IMR-90 (cell line): ENCODE data around the gene EMX1. TPM values are rescaled to one million over a fixed set of nuclear protein-coding genes. Genes with fewer than 3 reads are reported as not detected.

Source experiments
- ATAC-seq: fragments of 200-7000 bp; cut with Tn5 transposase; 2 replicates; pipeline ENCODE4 v1.9.1; 2020; ENCODE audit warnings: low read depth, mild to moderate bottlenecking, moderate library complexity
- BruUV-seq: library from RNA; stranded (reverse); fragments of 400-500 nt; replicated peaks from 2 replicates; lab custom pipeline; 2021; lab: Mats Ljungman, UMichigan
- CTCF ChIA-PET: fragments of 300-600 bp; formaldehyde crosslinking; extraction: SDS; loops from one replicate; lab custom pipeline; 2021; ENCODE audit warnings: antibody characterized with exemption; lab: Yijun Ruan, JAX
- POLR2A ChIA-PET: fragments of 300-600 bp; sonication (Branson Sonifier 250); formaldehyde crosslinking; loops from one replicate; lab custom pipeline; 2022; ENCODE audit warnings: antibody characterized with exemption; ENCODE audit not compliant: unreplicated experiment; lab: Charles Lee
- DNase-seq: peaks from one replicate; pipeline ENCODE4 v3.0.0; 2013
- H2AFZ ChIP-seq: replicated peaks from 2 replicates; pipeline ENCODE3; 2013; ENCODE audit warnings: low read length, mild to moderate bottlenecking; ENCODE audit not compliant: poor library complexity
- H2AK5ac ChIP-seq: 2 replicates; pipeline ENCODE4 v1.6.1; 2013; ENCODE audit warnings: low read depth, low read length, inconsistent platforms
- H2AK9ac ChIP-seq: replicated peaks from 2 replicates; pipeline ENCODE3; 2013; ENCODE audit warnings: mild to moderate bottlenecking, low read depth, low read length, moderate library complexity; ENCODE audit not compliant: poor library complexity
- H2BK120ac ChIP-seq: 2 replicates; pipeline ENCODE4 v1.6.1; 2013; ENCODE audit warnings: low read depth, low read length, inconsistent platforms
- H2BK15ac ChIP-seq: 3 replicates; pipeline ENCODE4 v1.6.1; 2013; ENCODE audit warnings: low read depth, low read length, inconsistent platforms
- H2BK20ac ChIP-seq: 2 replicates; pipeline ENCODE4 v1.6.1; 2013; ENCODE audit warnings: low read depth, mild to moderate bottlenecking, inconsistent platforms, low read length, moderate library complexity
- H2BK5ac ChIP-seq: 2 replicates; pipeline ENCODE4 v1.6.1; 2013; ENCODE audit warnings: mild to moderate bottlenecking, low read depth, low read length, inconsistent platforms; ENCODE audit not compliant: poor library complexity, severe bottlenecking
- H3K14ac ChIP-seq: replicated peaks from 2 replicates; pipeline ENCODE4 v1.6.1; 2013; ENCODE audit warnings: low read depth, low read length, inconsistent platforms
- H3K18ac ChIP-seq: 2 replicates; pipeline ENCODE4 v1.6.1; 2013; ENCODE audit warnings: low read depth, low read length, control low read depth
- H3K23ac ChIP-seq: 2 replicates; pipeline ENCODE4 v1.6.1; 2013; ENCODE audit warnings: low read depth, low read length, inconsistent platforms
- H3K27ac ChIP-seq: 2 replicates; pipeline ENCODE4 v1.5.1; 2013; ENCODE audit warnings: mild to moderate bottlenecking, control low read depth, low read length; ENCODE audit not compliant: insufficient read depth
- H3K27me3 ChIP-seq: 2 replicates; pipeline ENCODE4 v1.6.1; 2013; ENCODE audit warnings: low read length; ENCODE audit not compliant: control insufficient read depth, insufficient read depth
- H3K36me3 ChIP-seq: 2 replicates; pipeline ENCODE4 v1.6.1; 2013; ENCODE audit warnings: low read length, mixed read lengths; ENCODE audit not compliant: control insufficient read depth, insufficient read depth
- H3K4ac ChIP-seq: 2 replicates; pipeline ENCODE4 v1.6.1; 2013; ENCODE audit warnings: low read depth, low read length, inconsistent platforms
- H3K4me1 ChIP-seq: 2 replicates; pipeline ENCODE4 v1.6.1; 2013; ENCODE audit warnings: low read length, mixed read lengths; ENCODE audit not compliant: control insufficient read depth, insufficient read depth
- H3K4me2 ChIP-seq: 2 replicates; pipeline ENCODE4 v1.6.1; 2013; ENCODE audit warnings: low read depth, mild to moderate bottlenecking, control low read depth, low read length, moderate library complexity
- H3K4me3 ChIP-seq: 2 replicates; pipeline ENCODE4 v1.5.1; 2013; ENCODE audit warnings: low read depth, mild to moderate bottlenecking, control low read depth, low read length, moderate library complexity; ENCODE audit not compliant: insufficient read depth
- H3K56ac ChIP-seq: 2 replicates; pipeline ENCODE4 v1.6.1; 2013; ENCODE audit warnings: low read length, inconsistent platforms; ENCODE audit not compliant: insufficient read depth; ENCODE audit errors: extremely low read depth
- H3K79me1 ChIP-seq, 2 experiments: 2 replicates each; pipeline ENCODE4 v1.6.1; 2013; ENCODE audit warnings: low read length in 2 of 2, inconsistent platforms in 1 of 2, low read depth in 1 of 2
- H3K9ac ChIP-seq: 2 replicates; pipeline ENCODE4 v1.6.1; 2013; ENCODE audit warnings: low read depth, low read length, control low read depth
- H3K9me1 ChIP-seq: 2 replicates; pipeline ENCODE4 v1.6.1; 2013; ENCODE audit warnings: low read length, inconsistent platforms; ENCODE audit not compliant: insufficient read depth
- H3K9me3 ChIP-seq: 2 replicates; pipeline ENCODE4 v1.6.1; 2013; ENCODE audit warnings: low read length; ENCODE audit not compliant: control insufficient read depth, insufficient read depth
- H4K20me1 ChIP-seq: 2 replicates; pipeline ENCODE4 v1.6.1; 2013; ENCODE audit warnings: low read length, inconsistent platforms; ENCODE audit not compliant: insufficient read depth
- H4K5ac ChIP-seq: 2 replicates; pipeline ENCODE4 v1.6.1; 2013; ENCODE audit warnings: mild to moderate bottlenecking, low read depth, low read length, control low read depth
- H4K8ac ChIP-seq, 2 experiments: 2 replicates each; pipeline ENCODE4 v1.6.1; 2013; ENCODE audit warnings: low read depth in 2 of 2, low read length in 2 of 2, control low read depth in 1 of 2, inconsistent platforms in 1 of 2
- H4K91ac ChIP-seq: 2 replicates; pipeline ENCODE4 v1.6.1; 2013; ENCODE audit warnings: low read depth, low read length, inconsistent platforms; ENCODE audit not compliant: insufficient read depth
- MAFK ChIP-seq: IDR thresholded peaks from 2 replicates; pipeline ENCODE4 v1.6.1; 2012; ENCODE audit warnings: low read depth, low read length, improper control_type of control experiment
- POLR2A ChIP-seq: IDR thresholded peaks from 2 replicates; pipeline ENCODE4 v1.6.1; 2012; ENCODE audit warnings: mild to moderate bottlenecking, low read depth, low read length
- RFX5 ChIP-seq: IDR thresholded peaks from 2 replicates; pipeline ENCODE4 v1.8.0; 2012; ENCODE audit warnings: low read depth, mild to moderate bottlenecking, low read length, moderate library complexity
- SMC3 ChIP-seq: fragments of 150-350 bp; IDR thresholded peaks from 2 replicates; pipeline ENCODE4 v1.6.1; 2016; ENCODE audit warnings: low read depth, mild to moderate bottlenecking, antibody characterized with exemption, low read length, moderate library complexity
- WGBS, 2 experiments: methylation state at CpG; one replicate each; pipeline versions ENCODE4 v1.1.5 to v1.1.7; 2013; ENCODE audit warnings: missing lambda C conversion rate in 2 of 2; ENCODE audit not compliant: insufficient read length in 1 of 2; ENCODE audit errors: extremely low coverage in 2 of 2; 5-methylcytosine and 5-hydroxymethylcytosine counted together
- dilution Hi-C: fragments of 300-500 bp; cut with HindIII; formaldehyde crosslinking; loops from one replicate; pipeline ENCODE4 v1.14.3; 2018; ENCODE audit warnings: low sequenced_read_pairs; ENCODE audit not compliant: unreplicated experiment
- in situ Hi-C: fragments of 300-500 bp; cut with MboI; formaldehyde crosslinking; loops from 3 replicates; pipeline ENCODE4 v1.14.3; 2019; ENCODE audit warnings: low sequenced_read_pairs, inconsistent platforms, mixed read lengths
- intact Hi-C: fragments of 100-400 bp; cut with micrococcal nuclease; formaldehyde crosslinking; loops from 2 replicates; pipeline ENCODE4 v1.10.0; 2022
- polyA plus RNA-seq, 3 experiments: library from polyadenylated mRNA; depleted of rRNA; stranded (reverse); fragments of >200 nt; gene quantifications; 2 replicates each; pipeline ENCODE4 v1.2.3, GENCODE V29; 2012; ENCODE audit warnings: low replicate concordance in 1 of 3
- total RNA-seq: library from RNA; depleted of rRNA; stranded (reverse); fragments of >200 nt; gene quantifications from 2 replicates; pipeline ENCODE4 v1.2.3, GENCODE V29; 2012
- TF ChIP-seq, protein P1 (sequence below): fragments of 150-350 bp; IDR thresholded peaks from 2 replicates; pipeline ENCODE4 v1.6.1; 2017; ENCODE audit warnings: mild to moderate bottlenecking, antibody characterized with exemption, low read length, low read depth

EMX1 gene
- total and polyA plus RNA-seq, 2 of the 4 experiments (the other 2 are of a cell fraction): not detected

DNA sequence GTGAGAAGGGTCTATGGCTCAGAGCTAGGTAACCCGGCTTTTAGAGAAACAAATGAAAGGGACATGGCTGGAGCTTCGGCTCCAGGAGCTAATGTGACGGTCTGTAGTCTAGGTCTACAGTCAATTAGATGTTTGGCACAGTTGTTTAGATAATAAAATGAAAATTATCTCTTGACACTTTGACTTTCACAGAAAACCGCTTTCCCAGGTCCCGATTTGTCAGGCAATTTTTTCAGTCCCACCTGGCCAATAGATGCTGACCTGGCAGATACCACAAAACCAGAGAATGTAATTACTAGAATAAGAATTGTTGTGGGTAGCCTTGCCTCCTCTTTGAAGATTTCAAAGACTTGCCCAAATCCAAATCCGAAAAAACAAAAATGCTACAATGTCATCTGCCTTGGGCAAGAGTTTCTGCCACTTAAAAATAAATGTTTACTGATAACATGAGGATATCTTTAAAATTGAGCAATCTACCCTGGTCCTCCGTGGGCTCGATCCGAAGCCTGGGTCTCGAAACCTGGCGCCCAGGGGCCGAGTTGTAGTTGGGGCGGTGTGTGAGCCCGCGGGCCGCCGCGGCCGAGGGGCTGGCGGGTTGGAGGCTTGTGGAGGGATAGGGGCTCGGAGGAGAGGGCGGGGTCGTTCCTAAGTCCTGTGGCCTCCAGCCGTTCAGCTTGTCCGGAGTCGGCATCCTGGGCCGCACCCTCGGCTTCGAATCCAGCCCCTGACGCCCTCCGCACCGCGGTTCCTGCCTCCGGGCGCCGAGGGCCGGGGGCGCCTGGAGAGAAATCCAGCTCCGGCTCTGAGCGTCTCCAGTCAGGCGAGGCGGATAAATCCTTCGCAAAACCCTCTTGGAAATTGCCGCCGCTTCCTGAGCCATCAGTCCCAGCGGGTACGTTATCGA is 2.3 kb downstream of the EMX1 start:
- Histone ChIP-seq H3K56ac (no peak overlapping the region), H4K8ac (no peak overlapping the region), H2BK120ac (no peak overlapping the region), H3K4me1 (peaks cover 2% of the 10 kb centered on the region; the same call in 1 of the 2 replicates), H3K9me3 (peaks cover 32% of the 10 kb centered on the region), H3K27ac (no peak overlapping the region), H3K79me1 (no peaks in the 10 kb centered on the region), H4K91ac (no peak overlapping the region), H4K5ac (no peak overlapping the region), H2AK9ac (no peak overlapping the region), H4K20me1 (peaks cover 43% of the 10 kb centered on the region), H2AFZ (no peak overlapping the region), H2BK15ac (no peak overlapping the region), H3K4me3 (no peak overlapping the region), H2BK20ac (no peak overlapping the region), H3K9ac (no peak overlapping the region), H3K23ac (no peak overlapping the region; the same call in none of the 2 replicates), H2BK5ac (no peak overlapping the region), H3K4me2 (peak overlapping the region; percentile 59), H3K18ac (no peak overlapping the region), H3K27me3 (peaks cover 99% of the 10 kb centered on the region), H3K14ac (no peak overlapping the region), H3K9me1 (no peaks in the 10 kb centered on the region), H3K36me3 (no peaks in the 10 kb centered on the region), H2AK5ac (no peak overlapping the region), H3K4ac (no peak overlapping the region)
- DNase-seq (no peak), ATAC-seq (no peak; the same call in 1 of the 2 replicates)
- CTCF ChIA-PET: interaction anchor here (0.6 kb wide), 1 partner anchor 50 kb away, joined by 3 read pairs; no protein-coding TSS in a partner anchor
- no TSS peak for BruUV-seq
- dilution Hi-C loops (no loop called here), in situ Hi-C loops (no loop called here), intact Hi-C loops (no loop called here)
- POLR2A ChIA-PET: no interaction called here
- 2% methylated on average over 28 of the region's 48 CpGs; no CpG with 5 or more reads in 1 of the 2 experiments for WGBS, 2 experiments
- no peak for TF ChIP-seq RFX5
- TF ChIP-seq MAFK: peak; percentile 52
- no peak for TF ChIP-seq POLR2A
- TF ChIP-seq, protein P1, sequence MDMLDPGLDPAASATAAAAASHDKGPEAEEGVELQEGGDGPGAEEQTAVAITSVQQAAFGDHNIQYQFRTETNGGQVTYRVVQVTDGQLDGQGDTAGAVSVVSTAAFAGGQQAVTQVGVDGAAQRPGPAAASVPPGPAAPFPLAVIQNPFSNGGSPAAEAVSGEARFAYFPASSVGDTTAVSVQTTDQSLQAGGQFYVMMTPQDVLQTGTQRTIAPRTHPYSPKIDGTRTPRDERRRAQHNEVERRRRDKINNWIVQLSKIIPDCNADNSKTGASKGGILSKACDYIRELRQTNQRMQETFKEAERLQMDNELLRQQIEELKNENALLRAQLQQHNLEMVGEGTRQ: no peak
- TF ChIP-seq SMC3: no peak
